Measurements from ENCODE around the gene THSD4.
"Not testable (repeated sequence)": the region's sequence is repeated elsewhere in the genome, so short reads cannot be mapped to it uniquely, and the experiment has no call there.

DNA sequence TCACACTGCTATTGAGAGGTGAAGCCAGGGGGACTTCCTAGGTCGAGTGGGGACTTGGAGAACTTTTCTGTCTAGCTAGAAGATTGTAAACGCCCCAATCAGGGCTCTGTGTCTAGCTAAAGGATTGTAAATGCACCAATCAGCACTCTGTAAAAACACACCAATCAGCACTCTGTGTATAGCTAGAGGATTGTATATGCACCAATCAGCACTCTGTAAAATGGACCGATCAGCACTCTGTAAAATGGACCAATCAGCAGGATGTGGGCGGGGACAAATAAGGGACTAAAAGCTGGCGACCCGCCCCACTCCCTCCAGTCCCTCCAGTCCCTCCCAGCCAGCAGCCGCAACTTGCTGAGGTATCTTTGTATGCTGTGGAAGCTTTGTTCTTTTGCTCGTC, 98.7 kb downstream of the THSD4 start:
- TF ChIP-seq, protein P1, sequence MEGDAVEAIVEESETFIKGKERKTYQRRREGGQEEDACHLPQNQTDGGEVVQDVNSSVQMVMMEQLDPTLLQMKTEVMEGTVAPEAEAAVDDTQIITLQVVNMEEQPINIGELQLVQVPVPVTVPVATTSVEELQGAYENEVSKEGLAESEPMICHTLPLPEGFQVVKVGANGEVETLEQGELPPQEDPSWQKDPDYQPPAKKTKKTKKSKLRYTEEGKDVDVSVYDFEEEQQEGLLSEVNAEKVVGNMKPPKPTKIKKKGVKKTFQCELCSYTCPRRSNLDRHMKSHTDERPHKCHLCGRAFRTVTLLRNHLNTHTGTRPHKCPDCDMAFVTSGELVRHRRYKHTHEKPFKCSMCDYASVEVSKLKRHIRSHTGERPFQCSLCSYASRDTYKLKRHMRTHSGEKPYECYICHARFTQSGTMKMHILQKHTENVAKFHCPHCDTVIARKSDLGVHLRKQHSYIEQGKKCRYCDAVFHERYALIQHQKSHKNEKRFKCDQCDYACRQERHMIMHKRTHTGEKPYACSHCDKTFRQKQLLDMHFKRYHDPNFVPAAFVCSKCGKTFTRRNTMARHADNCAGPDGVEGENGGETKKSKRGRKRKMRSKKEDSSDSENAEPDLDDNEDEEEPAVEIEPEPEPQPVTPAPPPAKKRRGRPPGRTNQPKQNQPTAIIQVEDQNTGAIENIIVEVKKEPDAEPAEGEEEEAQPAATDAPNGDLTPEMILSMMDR (IDR thresholded peaks at IDR 0.05; ENCODE audit: control extremely low read depth in 1 of 3, insufficient read depth in 1 of 3, low read depth in 1 of 3, low read length in 3 of 3): not testable (repeated sequence)
- not testable (repeated sequence) for TF ChIP-seq POU5F1 (IDR thresholded peaks at IDR 0.05; ENCODE audit: low read depth, low read length); GTF2F1 (IDR thresholded peaks at IDR 0.05; ENCODE audit: borderline replicate concordance, low read depth, low read length); BCL11A (IDR thresholded peaks at IDR 0.05; ENCODE audit: low read depth in 2 of 2, low read length in 2 of 2); RXRA (IDR thresholded peaks at IDR 0.05; ENCODE audit: insufficient read depth, low read depth, low read length); POLR2A (IDR thresholded peaks at IDR 0.05; ENCODE audit: control extremely low read depth in 1 of 2, low read depth in 2 of 2, low read length in 2 of 2); TAF7 (optimal IDR thresholded peaks at IDR 0.05; ENCODE audit: borderline replicate concordance, low read depth, low read length); TAF1 (IDR thresholded peaks at IDR 0.05; ENCODE audit: low read depth, low read length)

Data from H1 (cell line).